Measurements from ENCODE around the gene RNF26.

- TF ChIP-seq, protein P1, sequence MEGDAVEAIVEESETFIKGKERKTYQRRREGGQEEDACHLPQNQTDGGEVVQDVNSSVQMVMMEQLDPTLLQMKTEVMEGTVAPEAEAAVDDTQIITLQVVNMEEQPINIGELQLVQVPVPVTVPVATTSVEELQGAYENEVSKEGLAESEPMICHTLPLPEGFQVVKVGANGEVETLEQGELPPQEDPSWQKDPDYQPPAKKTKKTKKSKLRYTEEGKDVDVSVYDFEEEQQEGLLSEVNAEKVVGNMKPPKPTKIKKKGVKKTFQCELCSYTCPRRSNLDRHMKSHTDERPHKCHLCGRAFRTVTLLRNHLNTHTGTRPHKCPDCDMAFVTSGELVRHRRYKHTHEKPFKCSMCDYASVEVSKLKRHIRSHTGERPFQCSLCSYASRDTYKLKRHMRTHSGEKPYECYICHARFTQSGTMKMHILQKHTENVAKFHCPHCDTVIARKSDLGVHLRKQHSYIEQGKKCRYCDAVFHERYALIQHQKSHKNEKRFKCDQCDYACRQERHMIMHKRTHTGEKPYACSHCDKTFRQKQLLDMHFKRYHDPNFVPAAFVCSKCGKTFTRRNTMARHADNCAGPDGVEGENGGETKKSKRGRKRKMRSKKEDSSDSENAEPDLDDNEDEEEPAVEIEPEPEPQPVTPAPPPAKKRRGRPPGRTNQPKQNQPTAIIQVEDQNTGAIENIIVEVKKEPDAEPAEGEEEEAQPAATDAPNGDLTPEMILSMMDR (IDR thresholded peaks at IDR 0.05; ENCODE audit: low read depth, low read length) = no peak
- TF ChIP-seq EZH2phosphoT487 (IDR thresholded peaks at IDR 0.05; ENCODE audit: low read depth) = no peak
Observed at GRCh38 chr11:119363851-119364590, 29.7 kb downstream of the RNF26 start.
